Prostate gland (tissue), 2 donors: ENCODE measurements around the gene SLC25A21.

Source experiments
- POLR2A ChIP-seq: fragments of 450-650 bp; IDR thresholded peaks from one replicate; pipeline ENCODE4 v1.6.1; 2016; ENCODE audit warnings: antibody characterized with exemption, mild to moderate bottlenecking
- TF ChIP-seq, protein P1 (sequence below), 4 experiments: fragments of 200-600 bp in 2 of 4; fragments of 450-650 bp in 2 of 4; sonication (generic) in 2 of 4; IDR thresholded peaks; 1 replicate in 3 of 4; 2 replicates in 1 of 4; pipeline ENCODE4 v1.5.1; 2016 to 2019; ENCODE audit warnings: antibody characterized with exemption in 4 of 4, mild to moderate bottlenecking in 2 of 4, moderate library complexity in 2 of 4

GRCh38 chr14:36655571-36655962 lies 516.8 kb downstream of the SLC25A21 start:
- TF ChIP-seq, protein P1, sequence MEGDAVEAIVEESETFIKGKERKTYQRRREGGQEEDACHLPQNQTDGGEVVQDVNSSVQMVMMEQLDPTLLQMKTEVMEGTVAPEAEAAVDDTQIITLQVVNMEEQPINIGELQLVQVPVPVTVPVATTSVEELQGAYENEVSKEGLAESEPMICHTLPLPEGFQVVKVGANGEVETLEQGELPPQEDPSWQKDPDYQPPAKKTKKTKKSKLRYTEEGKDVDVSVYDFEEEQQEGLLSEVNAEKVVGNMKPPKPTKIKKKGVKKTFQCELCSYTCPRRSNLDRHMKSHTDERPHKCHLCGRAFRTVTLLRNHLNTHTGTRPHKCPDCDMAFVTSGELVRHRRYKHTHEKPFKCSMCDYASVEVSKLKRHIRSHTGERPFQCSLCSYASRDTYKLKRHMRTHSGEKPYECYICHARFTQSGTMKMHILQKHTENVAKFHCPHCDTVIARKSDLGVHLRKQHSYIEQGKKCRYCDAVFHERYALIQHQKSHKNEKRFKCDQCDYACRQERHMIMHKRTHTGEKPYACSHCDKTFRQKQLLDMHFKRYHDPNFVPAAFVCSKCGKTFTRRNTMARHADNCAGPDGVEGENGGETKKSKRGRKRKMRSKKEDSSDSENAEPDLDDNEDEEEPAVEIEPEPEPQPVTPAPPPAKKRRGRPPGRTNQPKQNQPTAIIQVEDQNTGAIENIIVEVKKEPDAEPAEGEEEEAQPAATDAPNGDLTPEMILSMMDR (IDR thresholded peaks at IDR 0.05), result no peak
- TF ChIP-seq POLR2A, result no peak
